Fibroblast of the aortic adventitia (primary cell): ENCODE measurements around the gene ALDH18A1. TPM values are rescaled to one million over a fixed set of nuclear protein-coding genes. Genes with fewer than 3 reads are reported as not detected.

Experiments
- DNase-seq: peaks from one replicate; pipeline ENCODE4 v3.0.0-alpha.2; 2010; ENCODE audit warnings: low read depth
- H3K4me3 ChIP-seq: 2 replicates; pipeline ENCODE4 v1.5.1; 2011; ENCODE audit warnings: low read depth, mild to moderate bottlenecking, control low read depth, low read length, moderate library complexity
- CTCF ChIP-seq: IDR thresholded peaks from 2 replicates; pipeline ENCODE4 v1.5.1; 2011; ENCODE audit warnings: mild to moderate bottlenecking, low read length, control low read depth, inconsistent platforms; ENCODE audit not compliant: insufficient read depth
- total RNA-seq: library from RNA; depleted of rRNA; stranded (reverse); fragments of >200 nt; gene quantifications from 2 replicates; pipeline ENCODE4 v1.2.3, GENCODE V29; 2012; ENCODE audit warnings: low replicate concordance

ALDH18A1 gene
- total RNA-seq = 68.4 and 76.9 TPM in 2 replicates

- no peak for TF ChIP-seq CTCF
- DNase-seq = peak; percentile 91
- peak within 1 kb of the TSS; percentile 91 for H3K4me3 ChIP-seq
Measured at GRCh38 chr10:95656291-95657164, at the start of gene ALDH18A1. Gene ALDH18A1, minus strand, starts transcription at chr10:95656711. Its CDS starts 3,334 bp downstream, at chr10:95653377.

GRCh38 chr10:95698415-95698814 is 41.9 kb upstream of the ALDH18A1 start:
- H3K4me3 ChIP-seq = no peak overlapping the region
- no peak for TF ChIP-seq CTCF
- no peak for DNase-seq

- DNase-seq = no peak
- TF ChIP-seq CTCF = no peak
- no peak overlapping the region for H3K4me3 ChIP-seq
Measured at GRCh38 chr10:95697429-95697828, 40.9 kb upstream of the ALDH18A1 start.

GRCh38 chr10:95694665-95695064 is 38.2 kb upstream of the ALDH18A1 start:
- H3K4me3 ChIP-seq = no peak overlapping the region
- DNase-seq = no peak
- TF ChIP-seq CTCF = no peak

DNA sequence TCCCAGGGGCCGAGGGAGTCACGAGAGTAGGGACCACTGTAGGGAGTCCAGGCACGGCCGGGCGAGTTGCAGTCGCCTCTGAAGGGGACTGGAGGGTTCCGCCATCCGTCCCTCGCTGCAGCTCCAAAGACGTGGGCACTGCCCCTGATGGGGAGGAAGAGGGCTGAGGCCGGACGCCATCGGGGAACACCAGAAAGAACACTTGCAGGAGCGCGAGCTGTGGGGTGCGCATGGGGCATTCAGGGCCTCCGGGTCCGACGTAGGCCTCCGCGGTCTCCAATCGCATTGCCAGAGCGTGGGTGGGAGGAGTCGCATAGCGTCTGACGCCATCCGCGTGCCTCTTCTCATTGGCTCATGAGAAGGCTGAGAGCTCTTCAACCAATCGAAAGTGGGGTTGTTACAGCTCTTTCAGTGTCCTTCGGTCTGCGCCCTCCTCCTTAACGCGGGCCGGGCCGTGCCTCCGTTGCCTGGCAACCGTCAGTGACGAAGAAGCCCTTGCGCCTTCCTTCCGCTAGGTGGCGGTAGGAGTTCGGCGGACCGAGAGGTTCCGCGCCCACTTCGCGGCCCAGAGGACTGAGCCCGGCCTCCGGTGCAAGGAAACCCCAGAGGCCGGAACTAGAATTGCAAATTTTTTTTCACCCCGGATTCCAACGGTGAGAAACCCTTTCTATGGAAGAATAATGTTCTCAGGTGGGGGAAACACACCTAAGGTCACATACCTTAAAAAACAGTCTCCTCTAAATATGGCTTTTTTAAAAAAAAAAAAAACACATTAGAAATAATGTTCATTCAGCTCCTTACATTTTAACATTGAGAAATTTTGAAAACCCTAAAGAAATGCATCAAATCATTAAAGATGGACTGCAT is 37.4 kb upstream of the ALDH18A1 start, which contains the start of gene TCTN3:
Gene TCTN3 (minus strand): TSS at position 260 of the 867 bp plus-strand sequence. CDS start 28 bp downstream, at position 232.
- H3K4me3 ChIP-seq = peak within 1 kb of the TSS; percentile 94
- TF ChIP-seq CTCF = peak; percentile 98
- DNase-seq = peak; percentile 100

DNA sequence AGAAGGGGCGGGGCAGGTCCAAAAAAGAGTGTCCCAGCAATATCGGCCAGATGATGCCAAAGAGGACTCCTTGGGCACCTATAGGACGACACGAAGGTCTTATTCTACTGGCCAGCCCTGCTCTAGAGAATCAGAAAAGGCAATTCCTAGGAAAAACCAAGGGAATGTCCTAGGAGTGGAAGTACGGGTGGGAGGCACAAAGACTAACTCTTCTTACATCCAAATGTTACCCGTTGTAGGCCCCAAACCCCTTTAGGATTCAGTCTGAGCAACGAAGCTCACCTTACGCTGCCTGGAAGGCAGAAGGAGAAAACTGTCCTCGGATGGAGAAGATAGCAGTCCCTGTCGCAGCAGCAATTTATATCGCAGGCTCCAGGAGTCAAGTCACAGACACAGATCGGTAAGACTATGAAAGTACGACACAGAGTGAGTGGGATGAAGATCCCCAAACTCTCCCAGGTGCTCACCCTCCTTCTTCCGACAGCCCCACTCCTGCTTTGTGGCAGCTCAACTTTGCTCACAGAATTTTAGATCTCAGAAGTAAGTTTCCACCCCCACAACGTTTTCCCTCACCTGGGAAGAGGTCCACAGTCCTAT is 36.7 kb upstream of the ALDH18A1 start:
- DNase-seq = no peak
- no peak for TF ChIP-seq CTCF
- H3K4me3 ChIP-seq = peak overlapping the region; percentile 94
